GM19193 (cell line): Measurements from ENCODE around the gene ZNF532.

Source experiments
- POLR2A ChIP-seq: IDR thresholded peaks from 4 replicates; pipeline ENCODE4 v1.6.1; 2011; ENCODE audit not compliant: insufficient read depth, insufficient read length; ENCODE audit errors: extremely low read depth

The ZNF532 gene

GRCh38 chr18:58962336-58962735 is 97.7 kb downstream of the ZNF532 start:
- TF ChIP-seq POLR2A = no peak

- no peak for TF ChIP-seq POLR2A
Observed at GRCh38 chr18:58965291-58966004, 100.8 kb downstream of the ZNF532 start.

- no peak for TF ChIP-seq POLR2A
Observed at GRCh38 chr18:58966005-58966677, 101.5 kb downstream of the ZNF532 start.

- no peak for TF ChIP-seq POLR2A
Observed at GRCh38 chr18:58966704-58967103, 102.0 kb downstream of the ZNF532 start.

DNA sequence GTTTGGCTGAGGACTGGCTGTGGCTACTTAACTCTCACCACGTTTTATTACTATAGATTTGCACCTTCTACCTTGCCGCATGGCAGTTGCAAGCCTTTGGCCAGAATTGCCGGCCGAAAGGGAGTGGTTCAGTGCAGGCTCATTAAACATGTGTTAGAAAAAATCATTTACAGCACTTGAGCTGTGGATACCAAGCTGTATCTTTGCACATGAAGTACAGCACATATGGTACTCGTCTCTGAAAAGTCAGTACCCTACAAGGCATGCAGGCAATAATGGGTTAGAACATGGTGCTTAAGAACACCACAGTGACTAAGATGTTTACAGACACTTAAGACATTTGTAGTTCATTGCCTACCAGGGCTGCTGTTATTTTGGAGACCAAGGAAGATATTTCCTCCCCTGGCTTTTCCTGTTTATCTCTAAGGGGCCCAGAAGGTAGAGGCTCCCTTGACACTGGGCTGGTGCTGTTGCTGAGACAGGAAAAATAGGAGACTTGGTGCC is 103.1 kb downstream of the ZNF532 start:
- TF ChIP-seq POLR2A = no peak

DNA sequence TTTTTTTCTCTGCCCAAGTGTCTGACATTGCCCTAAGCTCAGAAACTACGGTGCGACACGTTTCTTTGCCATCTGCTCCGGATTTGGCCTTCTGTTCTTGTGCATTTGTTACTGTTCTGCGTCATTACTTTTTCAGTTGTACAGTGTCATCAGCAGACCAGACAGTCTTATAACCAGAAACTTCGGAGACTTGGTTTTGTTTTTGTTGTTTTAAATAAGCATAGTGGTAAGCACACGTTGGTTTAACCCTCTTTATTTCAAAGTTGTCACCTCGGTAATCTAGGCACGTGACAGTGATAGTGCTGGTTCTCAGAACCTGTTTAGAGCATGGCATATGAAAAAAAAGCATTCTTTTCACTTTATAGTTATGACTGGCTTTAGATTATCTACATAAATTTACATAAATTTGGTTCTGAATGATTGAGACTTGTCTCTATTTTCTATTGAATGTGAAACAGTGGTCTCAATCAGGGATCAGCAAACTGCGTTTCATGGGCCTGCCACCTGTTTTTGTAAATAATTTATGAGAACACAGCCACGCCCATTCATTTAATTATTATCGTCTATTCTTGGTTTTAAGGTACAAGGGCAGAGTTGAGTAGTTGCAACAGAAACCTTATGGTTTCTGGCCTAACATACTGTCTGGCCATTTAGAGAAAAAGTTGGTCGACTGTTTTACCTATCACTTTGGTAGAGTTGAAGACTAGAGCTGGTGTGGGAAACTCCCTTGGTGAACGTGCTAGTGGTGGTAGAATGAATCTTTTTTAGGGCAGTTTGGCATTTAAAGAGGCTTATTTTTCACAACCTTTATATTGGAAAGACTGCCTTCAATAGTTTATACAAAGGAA is 106.5 kb downstream of the ZNF532 start:
- no peak for TF ChIP-seq POLR2A

DNA sequence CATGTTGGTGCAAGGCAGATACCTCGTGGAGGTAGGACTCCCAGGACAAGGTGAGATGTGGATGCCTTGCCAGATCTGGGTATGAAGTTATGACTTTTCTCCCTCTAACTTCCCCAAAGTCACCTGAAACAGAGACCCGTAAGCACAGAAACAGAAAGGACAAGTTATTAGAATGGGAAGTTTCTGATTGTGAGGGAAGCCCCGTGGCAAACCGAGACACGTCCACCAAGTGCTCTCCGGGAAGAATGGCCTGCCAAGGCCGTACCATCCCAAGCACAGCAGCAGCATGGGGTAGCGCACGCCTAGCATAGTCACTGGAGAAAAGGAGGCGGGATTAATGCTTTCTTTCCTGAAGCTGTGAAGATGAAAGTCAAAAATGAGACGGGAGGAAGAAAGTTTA is 110.6 kb downstream of the ZNF532 start:
- TF ChIP-seq POLR2A = no peak

DNA sequence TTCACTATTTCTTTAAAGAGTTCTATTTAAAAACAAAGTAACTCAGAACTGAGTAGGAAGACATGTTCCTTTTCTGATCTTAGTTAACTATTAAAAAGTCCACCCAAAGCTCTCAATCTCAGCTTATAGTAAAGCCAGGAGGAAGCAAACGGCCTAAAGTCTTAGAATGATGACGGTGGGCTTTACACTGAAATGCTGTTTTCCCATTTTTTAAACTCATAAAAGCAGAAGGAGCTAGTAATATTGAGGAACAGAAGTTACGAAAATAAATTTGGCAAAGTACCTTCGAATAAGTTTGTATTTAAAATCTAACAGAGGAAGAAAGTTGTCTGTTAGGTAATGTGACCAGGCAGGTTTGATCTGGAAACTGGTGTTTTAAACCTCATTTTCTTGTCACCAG is 111.1 kb downstream of the ZNF532 start:
- TF ChIP-seq POLR2A = no peak

DNA sequence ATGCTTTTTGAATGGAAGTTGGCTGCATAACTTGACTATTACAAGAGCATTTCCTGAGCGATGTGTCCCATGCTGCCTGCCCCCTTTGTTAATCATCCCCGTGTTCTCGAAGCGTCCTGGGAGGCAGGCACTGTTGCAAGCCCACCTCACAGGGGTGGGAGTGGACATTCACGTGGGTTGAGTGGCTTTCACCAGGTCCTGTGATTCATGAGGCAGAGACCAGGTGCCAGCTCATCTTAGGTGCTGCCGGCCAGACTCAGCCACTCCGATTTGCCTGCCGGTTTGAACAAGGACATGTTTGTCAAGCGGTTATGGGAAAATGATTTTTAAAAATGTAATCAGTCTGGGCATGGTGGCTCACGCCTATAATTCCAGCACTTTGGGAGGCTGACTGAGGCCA is 112.5 kb downstream of the ZNF532 start:
- TF ChIP-seq POLR2A = no peak

GRCh38 chr18:58977801-58978200 is 113.1 kb downstream of the ZNF532 start:
- TF ChIP-seq POLR2A = no peak

DNA sequence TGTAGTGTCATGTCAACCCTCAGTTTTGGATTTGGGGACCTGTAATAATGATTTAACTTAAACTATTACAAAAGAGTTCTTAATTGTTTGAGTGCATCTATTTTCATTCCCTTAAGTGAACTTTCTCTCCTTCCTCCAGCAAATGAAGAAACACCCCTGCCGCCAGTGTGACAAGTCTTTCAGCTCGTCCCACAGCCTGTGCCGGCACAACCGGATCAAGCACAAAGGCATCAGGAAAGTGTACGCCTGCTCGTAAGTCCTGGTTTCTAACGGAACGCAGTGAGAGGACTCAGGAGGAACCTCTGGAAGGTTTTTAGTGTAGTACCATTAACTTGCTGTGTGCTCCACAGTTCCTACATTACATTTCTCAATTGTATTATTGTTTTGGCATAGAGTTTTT is 114.2 kb downstream of the ZNF532 start:
- TF ChIP-seq POLR2A = no peak

- TF ChIP-seq POLR2A = no peak
Observed at GRCh38 chr18:58979615-58980014, 114.9 kb downstream of the ZNF532 start.

DNA sequence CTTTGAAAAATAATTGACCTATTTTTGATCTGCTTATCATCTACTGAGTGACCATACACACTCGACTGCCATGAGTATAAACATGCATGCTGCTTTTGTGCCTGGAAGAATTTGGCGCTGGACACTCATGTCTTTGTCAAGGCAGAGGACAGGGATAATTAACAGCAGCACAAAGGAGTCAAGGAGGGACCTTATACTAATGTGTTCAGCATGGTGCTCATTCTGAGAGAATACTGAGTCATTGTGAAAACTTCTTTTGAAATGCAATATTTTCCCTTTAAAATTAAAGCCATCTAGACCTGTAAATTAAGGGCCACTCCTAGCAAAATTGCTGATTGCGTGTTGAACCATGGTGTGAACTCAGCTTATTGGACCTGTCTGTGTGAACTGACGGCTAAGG is 116.3 kb downstream of the ZNF532 start:
- TF ChIP-seq POLR2A = no peak

GRCh38 chr18:58983260-58984155 is 118.8 kb downstream of the ZNF532 start:
- TF ChIP-seq POLR2A = no peak

GRCh38 chr18:58988600-58988999 is 123.9 kb downstream of the ZNF532 start:
- TF ChIP-seq POLR2A = no peak

- no peak for TF ChIP-seq POLR2A
Observed at GRCh38 chr18:58989184-58989759, 124.6 kb downstream of the ZNF532 start.
